Naive thymus-derived CD4-positive, alpha-beta T cell (primary cell): ENCODE data around the gene CUL4A. TPM values are rescaled to one million over a fixed set of nuclear protein-coding genes. Genes with fewer than 3 reads are reported as not detected.

Experiments
- ATAC-seq: fragments of 150-1000 bp; cut with Tn5 transposase; 2 replicates; pipeline ENCODE4 v1.10.0; 2021; ENCODE audit warnings: mild to moderate bottlenecking, moderate library complexity
- CTCF ChIA-PET: fragments of 350-600 bp; sonication (Branson Sonifier 250); formaldehyde crosslinking; loops from one replicate; lab custom pipeline; 2021; ENCODE audit warnings: antibody characterized with exemption; lab: Charles Lee
- POLR2A ChIA-PET: fragments of 350-600 bp; sonication (Branson Sonifier 250); formaldehyde crosslinking; loops from one replicate; lab custom pipeline; 2021; ENCODE audit warnings: antibody characterized with exemption, inconsistent platforms; lab: Charles Lee
- DNase-seq, 9 donors: peaks; one replicate each; pipeline versions ENCODE4 v3.0.0 to v3.0.0-alpha.2; 2020 to 2022; ENCODE audit warnings: mixed read lengths in 1 of 9
- H3K27ac ChIP-seq: one replicate; pipeline ENCODE4 v1.7.0; 2013; ENCODE audit warnings: mild to moderate bottlenecking, low read depth, low read length, moderate library complexity
- H3K27me3 ChIP-seq, 2 donors: one replicate each; pipeline ENCODE4 v1.7.0; 2013; ENCODE audit warnings: low read length in 2 of 2, mild to moderate bottlenecking in 2 of 2, moderate library complexity in 2 of 2; ENCODE audit not compliant: control insufficient read depth in 2 of 2, insufficient read depth in 2 of 2
- H3K36me3 ChIP-seq, 3 experiments: 1 replicate in 2 of 3; 2 replicates in 1 of 3; pipeline ENCODE4 v1.7.0; 2013; ENCODE audit warnings: low read length in 3 of 3, mild to moderate bottlenecking in 3 of 3, moderate library complexity in 1 of 3; ENCODE audit not compliant: insufficient read depth in 3 of 3, control insufficient read depth in 2 of 3
- H3K4me1 ChIP-seq, 2 donors: one replicate each; pipeline ENCODE4 v1.7.0; 2013; ENCODE audit warnings: low read length in 2 of 2, mild to moderate bottlenecking in 2 of 2, moderate library complexity in 1 of 2; ENCODE audit not compliant: control insufficient read depth in 2 of 2, insufficient read depth in 2 of 2
- H3K4me3 ChIP-seq: 2 replicates; pipeline ENCODE4 v1.7.0; 2013; ENCODE audit warnings: mild to moderate bottlenecking, low read length
- H3K9me3 ChIP-seq, 3 experiments: 1 replicate in 2 of 3; 2 replicates in 1 of 3; pipeline ENCODE4 v1.7.0; 2013; ENCODE audit warnings: low read length in 3 of 3; ENCODE audit not compliant: control insufficient read depth in 2 of 3
- H3K27ac Mint-ChIP-seq, 9 donors: one replicate each; pipeline ENCODE4 v1.8.0; 2020 to 2022; ENCODE audit warnings: mixed read lengths in 9 of 9, mild to moderate bottlenecking in 8 of 9, moderate library complexity in 5 of 9, inconsistent platforms in 2 of 9
- H3K27me3 Mint-ChIP-seq, 5 donors: one replicate each; pipeline ENCODE4 v1.8.0; 2021 to 2022; ENCODE audit warnings: mixed read lengths in 5 of 5, mild to moderate bottlenecking in 1 of 5
- H3K36me3 Mint-ChIP-seq, 5 donors: one replicate each; pipeline ENCODE4 v1.8.0; 2020 to 2022; ENCODE audit warnings: mixed read lengths in 5 of 5, mild to moderate bottlenecking in 3 of 5, inconsistent platforms in 1 of 5
- H3K4me1 Mint-ChIP-seq, 7 donors: one replicate each; pipeline ENCODE4 v1.8.0; 2020 to 2022; ENCODE audit warnings: mixed read lengths in 7 of 7, mild to moderate bottlenecking in 3 of 7, inconsistent platforms in 1 of 7
- H3K4me3 Mint-ChIP-seq, 10 donors: one replicate each; pipeline ENCODE4 v1.8.0; 2020 to 2022; ENCODE audit warnings: mild to moderate bottlenecking in 10 of 10, mixed read lengths in 10 of 10, moderate library complexity in 6 of 10, inconsistent platforms in 2 of 10
- H3K9me3 Mint-ChIP-seq, 11 donors: one replicate each; pipeline ENCODE4 v1.8.0; 2020 to 2022; ENCODE audit warnings: mixed read lengths in 11 of 11, mild to moderate bottlenecking in 4 of 11, inconsistent platforms in 1 of 11, moderate library complexity in 1 of 11
- intact Hi-C, 2 donors: fragments of 100-400 bp; cut with micrococcal nuclease; formaldehyde crosslinking; loops; one replicate each; pipeline ENCODE4 v1.15.1; 2023
- polyA plus RNA-seq, 2 donors: library from polyadenylated mRNA; unstranded; fragments of 300-500 nt; fragmentation: Illumina TruSeq; gene quantifications; one replicate each; pipeline ENCODE4 v1.2.3, GENCODE V29; 2021
- total RNA-seq, 6 experiments: library from RNA in 5 of 6; stranded (reverse) in 5 of 6; gene quantifications; 1 replicate in 5 of 6; 2 replicates in 1 of 6; pipeline ENCODE4 v1.2.3 and lab custom pipeline; 2021 to 2026

CUL4A gene
- total and polyA plus RNA-seq, 7 experiments from 2014 or later = 35.0 to 94.7 (median 77.5) TPM

GRCh38 chr13:113164492-113164891 lies 44.9 kb upstream of the CUL4A start:
- H3K27me3 ChIP-seq = no peaks in the 10 kb centered on the region
- Mint-ChIP-seq H3K4me3 (peak overlapping the region in 1 of 10 donors; percentile 36), H3K27me3 (peaks cover 0 to 4% (median 0%) of the 10 kb centered on the region in 5 donors), H3K9me3 (peaks cover 0 to 21% (median 6%) of the 10 kb centered on the region in 11 donors), H3K36me3 (peaks cover 4 to 24% (median 20%) of the 10 kb centered on the region in 5 donors), H3K27ac (peak overlapping the region in 6 of 9 donors; percentile 30 to 76 (median 38)), H3K4me1 (peaks cover 0 to 43% (median 34%) of the 10 kb centered on the region in 7 donors)
- H3K4me3 ChIP-seq = no peak overlapping the region
- ChIA-PET POLR2A (interaction anchor here (0.6 to 0.7 kb wide), 2 partner anchors 194 to 329 kb away, joined by 3 read pairs; no protein-coding TSS in a partner anchor), CTCF (no interaction called here)
- ATAC-seq (no peak), DNase-seq (no peak)
- H3K27ac ChIP-seq = no peak overlapping the region
- peaks cover 0 to 1% (median 0%) of the 10 kb centered on the region in 3 experiments for H3K36me3 ChIP-seq
- intact Hi-C loops = no loop called here
- H3K4me1 ChIP-seq = peaks cover 8% of the 10 kb centered on the region in 2 donors
- H3K9me3 ChIP-seq = no peaks in the 10 kb centered on the region

GRCh38 chr13:113166266-113166665 lies 43.1 kb upstream of the CUL4A start:
- peaks cover 0 to 2% (median 0%) of the 10 kb centered on the region in 5 donors for H3K27me3 Mint-ChIP-seq
- no peak overlapping the region for H3K4me3 ChIP-seq
- ATAC-seq (no peak), DNase-seq (no peak)
- intact Hi-C loops = no loop called here
- H3K4me1 ChIP-seq = peaks cover 3 to 9% of the 10 kb centered on the region in 2 donors
- H3K36me3 Mint-ChIP-seq = peaks cover 4 to 31% (median 24%) of the 10 kb centered on the region in 5 donors
- POLR2A ChIA-PET = interaction anchor here (0.8 to 1.6 kb wide), 2 partner anchors 11 to 18 kb away, joined by 4 to 5 read pairs; no protein-coding TSS in a partner anchor
- H3K36me3 ChIP-seq = peaks cover 0 to 9% (median 0%) of the 10 kb centered on the region in 3 experiments
- H3K27ac Mint-ChIP-seq = peak overlapping the region in 3 of 9 donors; percentile 11 to 59 (median 27)
- H3K4me1 Mint-ChIP-seq = peaks cover 0 to 32% (median 25%) of the 10 kb centered on the region in 7 donors
- H3K4me3 Mint-ChIP-seq = no peak overlapping the region
- CTCF ChIA-PET = no interaction called here
- no peaks in the 10 kb centered on the region for H3K27me3 ChIP-seq
- no peaks in the 10 kb centered on the region for H3K9me3 ChIP-seq
- H3K9me3 Mint-ChIP-seq = peaks cover 0 to 21% (median 6%) of the 10 kb centered on the region in 11 donors
- H3K27ac ChIP-seq = no peak overlapping the region

- Mint-ChIP-seq H3K36me3 (peaks cover 4 to 35% (median 26%) of the 10 kb centered on the region in 5 donors), H3K9me3 (peaks cover 0 to 21% (median 6%) of the 10 kb centered on the region in 11 donors), H3K4me1 (peaks cover 0 to 32% (median 22%) of the 10 kb centered on the region in 7 donors), H3K27ac (peak overlapping the region in 2 of 9 donors; percentile 27 to 59), H3K4me3 (no peak overlapping the region), H3K27me3 (no peaks in the 10 kb centered on the region)
- intact Hi-C loops = no loop called here
- Histone ChIP-seq H3K36me3 (peaks cover 0 to 13% (median 0%) of the 10 kb centered on the region in 3 experiments), H3K27ac (no peak overlapping the region), H3K4me3 (no peak overlapping the region), H3K4me1 (peaks cover 0 to 6% of the 10 kb centered on the region in 2 donors), H3K27me3 (no peaks in the 10 kb centered on the region), H3K9me3 (no peaks in the 10 kb centered on the region)
- CTCF ChIA-PET = no interaction called here
- POLR2A ChIA-PET = interaction anchor here (0.7 to 1.6 kb wide), 3 partner anchors 9 to 17 kb away, joined by 3 to 5 read pairs (median 4); no protein-coding TSS in a partner anchor
- ATAC-seq (no peak), DNase-seq (no peak)
These were observed 42.7 kb upstream of the CUL4A start for GRCh38 chr13:113166681-113167080.

GRCh38 chr13:113167155-113167554 lies 42.3 kb upstream of the CUL4A start:
- intact Hi-C loops = no loop called here
- H3K4me1 ChIP-seq = peaks cover 0 to 6% of the 10 kb centered on the region in 2 donors

GRCh38 chr13:113167575-113167974 lies 41.8 kb upstream of the CUL4A start:
- ATAC-seq = no peak
- no peaks in the 10 kb centered on the region for H3K27me3 Mint-ChIP-seq
- peaks cover 4 to 36% (median 27%) of the 10 kb centered on the region in 5 donors for H3K36me3 Mint-ChIP-seq
- no peaks in the 10 kb centered on the region for H3K27me3 ChIP-seq
- peaks cover 0 to 6% of the 10 kb centered on the region in 2 donors for H3K4me1 ChIP-seq
- no peak overlapping the region for H3K27ac ChIP-seq
- peaks cover 0 to 32% (median 22%) of the 10 kb centered on the region in 7 donors for H3K4me1 Mint-ChIP-seq
- H3K9me3 Mint-ChIP-seq = peaks cover 0 to 21% (median 6%) of the 10 kb centered on the region in 11 donors
- POLR2A ChIA-PET = no interaction called here
- H3K9me3 ChIP-seq = no peaks in the 10 kb centered on the region
- intact Hi-C loops = no loop called here
- no peak overlapping the region for H3K4me3 Mint-ChIP-seq
- CTCF ChIA-PET = no interaction called here
- DNase-seq = no peak
- peaks cover 0 to 21% (median 0%) of the 10 kb centered on the region in 3 experiments for H3K36me3 ChIP-seq
- H3K27ac Mint-ChIP-seq = peak overlapping the region in 2 of 9 donors; percentile 28 to 59
- no peak overlapping the region for H3K4me3 ChIP-seq

More at GRCh38 chr13:113167155-113167554, 42.3 kb upstream of the CUL4A start:
- Mint-ChIP-seq H3K27ac (peak overlapping the region in 1 of 9 donors; percentile 59), H3K27me3 (no peaks in the 10 kb centered on the region), H3K9me3 (peaks cover 0 to 21% (median 6%) of the 10 kb centered on the region in 11 donors), H3K4me1 (peaks cover 0 to 32% (median 22%) of the 10 kb centered on the region in 7 donors), H3K36me3 (peaks cover 4 to 36% (median 27%) of the 10 kb centered on the region in 5 donors), H3K4me3 (no peak overlapping the region)
- ATAC-seq = no peak
- Histone ChIP-seq H3K36me3 (peaks cover 0 to 17% (median 0%) of the 10 kb centered on the region in 3 experiments), H3K4me3 (no peak overlapping the region), H3K27me3 (no peaks in the 10 kb centered on the region), H3K27ac (no peak overlapping the region), H3K9me3 (no peaks in the 10 kb centered on the region)
- POLR2A ChIA-PET = interaction anchor here (0.7 to 1.6 kb wide), 3 partner anchors 8 to 17 kb away, joined by 3 to 5 read pairs (median 4); no protein-coding TSS in a partner anchor
- DNase-seq = no peak
- CTCF ChIA-PET = no interaction called here

GRCh38 chr13:113168211-113168610 lies 41.2 kb upstream of the CUL4A start:
- Histone ChIP-seq H3K4me3 (no peak overlapping the region), H3K27me3 (no peaks in the 10 kb centered on the region), H3K36me3 (peaks cover 0 to 25% (median 0%) of the 10 kb centered on the region in 3 experiments), H3K9me3 (no peaks in the 10 kb centered on the region), H3K4me1 (peaks cover 0 to 6% of the 10 kb centered on the region in 2 donors), H3K27ac (no peak overlapping the region)
- Mint-ChIP-seq H3K4me3 (no peak overlapping the region), H3K27me3 (no peaks in the 10 kb centered on the region), H3K27ac (peak overlapping the region in 3 of 9 donors; percentile 26 to 68 (median 28)), H3K9me3 (peaks cover 0 to 21% (median 6%) of the 10 kb centered on the region in 11 donors), H3K36me3 (peaks cover 4 to 36% (median 29%) of the 10 kb centered on the region in 5 donors), H3K4me1 (peaks cover 0 to 30% (median 21%) of the 10 kb centered on the region in 7 donors)
- ATAC-seq (no peak), DNase-seq (no peak)
- ChIA-PET POLR2A (no interaction called here), CTCF (no interaction called here)
- intact Hi-C loops = no loop called here
